Activated CD4-positive, alpha-beta T cell treated with anti-CD3 and anti-CD28 coated beads for 24 hours (primary cell): ENCODE data around the gene TPD52L1.

Source experiments
- DNase-seq, 2 donors: peaks; one replicate each; pipeline ENCODE4 v3.0.0-alpha.2; 2020; ENCODE audit warnings: low read depth in 2 of 2

TPD52L1 gene

GRCh38 chr6:125236536-125237327 lies 83.2 kb downstream of the TPD52L1 start:
- no peak for DNase-seq

GRCh38 chr6:125237764-125238163 lies 84.2 kb downstream of the TPD52L1 start:
- no peak for DNase-seq

GRCh38 chr6:125245109-125245508 lies 91.5 kb downstream of the TPD52L1 start:
- DNase-seq: no peak

- DNase-seq: no peak
Measured at GRCh38 chr6:125245523-125246264, 92.1 kb downstream of the TPD52L1 start.

GRCh38 chr6:125246566-125246965 lies 93.0 kb downstream of the TPD52L1 start:
- no peak for DNase-seq

GRCh38 chr6:125248136-125248535 lies 94.6 kb downstream of the TPD52L1 start:
- no peak for DNase-seq

GRCh38 chr6:125250511-125250910 lies 96.9 kb downstream of the TPD52L1 start:
- DNase-seq: no peak

GRCh38 chr6:125251516-125252220 lies 98.1 kb downstream of the TPD52L1 start:
- DNase-seq: no peak

GRCh38 chr6:125252891-125253290 lies 99.3 kb downstream of the TPD52L1 start:
- no peak for DNase-seq

- DNase-seq: no peak
Measured at GRCh38 chr6:125253881-125254280, 100.3 kb downstream of the TPD52L1 start.

GRCh38 chr6:125254321-125254720 lies 100.7 kb downstream of the TPD52L1 start:
- no peak for DNase-seq

GRCh38 chr6:125255201-125255600 lies 101.6 kb downstream of the TPD52L1 start:
- no peak for DNase-seq

GRCh38 chr6:125257351-125257750 lies 103.8 kb downstream of the TPD52L1 start:
- DNase-seq: no peak

GRCh38 chr6:125258651-125259353 lies 105.2 kb downstream of the TPD52L1 start:
- DNase-seq: no peak

- DNase-seq: no peak
Measured at GRCh38 chr6:125259354-125259736, 105.8 kb downstream of the TPD52L1 start.

- no peak for DNase-seq
Measured at GRCh38 chr6:125262016-125263013, 108.7 kb downstream of the TPD52L1 start.

GRCh38 chr6:125264476-125264875 lies 110.9 kb downstream of the TPD52L1 start:
- no peak for DNase-seq

- DNase-seq: no peak
Measured at GRCh38 chr6:125267806-125268523, 114.4 kb downstream of the TPD52L1 start.

- DNase-seq: no peak
Measured at GRCh38 chr6:125268765-125269164, 115.2 kb downstream of the TPD52L1 start.
